OCI-LY1 (cell line): ENCODE measurements around the gene BAG3.

ENCODE experiments used
- H2AFZ ChIP-seq: fragments of 200-600 bp; sonication (generic), shearing (Covaris generic); 2 replicates; pipeline ENCODE4 v1.6.0; 2014; ENCODE audit warnings: antibody characterized with exemption, mild to moderate bottlenecking, low read length
- H3F3A ChIP-seq: fragments of 200-600 bp; sonication (generic), shearing (Covaris generic); 2 replicates; pipeline ENCODE4 v1.6.0; 2014; ENCODE audit warnings: mild to moderate bottlenecking, antibody characterized with exemption, low read length, moderate library complexity; ENCODE audit not compliant: insufficient read depth
- H3K27ac ChIP-seq: fragments of 200-600 bp; sonication (generic); 2 replicates; pipeline ENCODE4 v1.5.1; 2014; ENCODE audit warnings: low read length, mixed run types, mild to moderate bottlenecking, low read depth; ENCODE audit not compliant: poor library complexity, severe bottlenecking
- H3K27me3 ChIP-seq: fragments of 200-600 bp; sonication (generic); 2 replicates; pipeline ENCODE4 v1.6.0; 2014; ENCODE audit warnings: antibody characterized with exemption, mild to moderate bottlenecking, low read length, moderate library complexity; ENCODE audit not compliant: insufficient read depth
- H3K36me3 ChIP-seq: fragments of 200-600 bp; sonication (generic); 2 replicates; pipeline ENCODE4 v1.6.1; 2014; ENCODE audit warnings: mild to moderate bottlenecking, antibody characterized with exemption, low read length, moderate library complexity, mixed read lengths; ENCODE audit not compliant: insufficient read depth
- H3K4me1 ChIP-seq: fragments of 200-600 bp; sonication (generic); 2 replicates; pipeline ENCODE4 v1.5.1; 2014; ENCODE audit warnings: mild to moderate bottlenecking, low read length, moderate library complexity; ENCODE audit not compliant: insufficient read depth, severe bottlenecking
- H3K4me2 ChIP-seq: fragments of 200-600 bp; sonication (generic), shearing (Covaris generic); 2 replicates; pipeline ENCODE4 v1.6.1; 2014; ENCODE audit warnings: low read length
- H3K4me3 ChIP-seq: fragments of 200-600 bp; sonication (generic); 2 replicates; pipeline ENCODE4 v1.5.1; 2014; ENCODE audit warnings: low read length, low read depth, mild to moderate bottlenecking, mixed read lengths; ENCODE audit not compliant: poor library complexity, severe bottlenecking
- H3K79me2 ChIP-seq: fragments of 200-600 bp; shearing (Covaris generic); 2 replicates; pipeline ENCODE4 v1.6.1; 2016; ENCODE audit warnings: mixed run types, low read length, mixed read lengths; ENCODE audit not compliant: insufficient read depth
- H3K9ac ChIP-seq: fragments of 200-600 bp; sonication (generic), shearing (Covaris generic); 2 replicates; pipeline ENCODE4 v1.6.1; 2014; ENCODE audit warnings: mild to moderate bottlenecking, low read length, mixed read lengths
- H3K9me2 ChIP-seq: fragments of 200-600 bp; sonication (generic), shearing (Covaris generic); 2 replicates; pipeline ENCODE4 v1.6.1; 2014; ENCODE audit warnings: low read depth, mild to moderate bottlenecking, low read length, mixed read lengths
- H3K9me3 ChIP-seq: fragments of 200-600 bp; shearing (Covaris generic); 2 replicates; pipeline ENCODE4 v1.6.1; 2014; ENCODE audit warnings: low read length, mixed read lengths
- H4K20me1 ChIP-seq: fragments of 200-600 bp; sonication (generic), shearing (Covaris generic); 2 replicates; pipeline ENCODE4 v1.6.0; 2016; ENCODE audit warnings: mild to moderate bottlenecking, low read length; ENCODE audit not compliant: insufficient read depth
- CTCF ChIP-seq: fragments of 200-600 bp; sonication (generic), shearing (Covaris generic); IDR thresholded peaks from 2 replicates; pipeline ENCODE4 v1.5.1; 2017; ENCODE audit warnings: mild to moderate bottlenecking, antibody characterized with exemption, low read length, moderate library complexity, mixed read lengths
- EZH2 ChIP-seq: fragments of 200-600 bp; sonication (generic), shearing (Covaris generic); IDR thresholded peaks from 2 replicates; pipeline ENCODE4 v1.8.0; 2017; ENCODE audit warnings: borderline replicate concordance, mixed run types, mild to moderate bottlenecking, antibody characterized with exemption, low read length, moderate library complexity, mixed read lengths

BAG3 gene

GRCh38 chr10:119669975-119670640 is 18.9 kb downstream of the BAG3 start:
- Histone ChIP-seq H3K9me2 (no peaks in the 10 kb centered on the region), H3K27me3 (peaks cover 4% of the 10 kb centered on the region; the same call in 1 of the 2 replicates), H3K4me1 (no peaks in the 10 kb centered on the region), H4K20me1 (no peaks in the 10 kb centered on the region), H2AFZ (no peak overlapping the region), H3K79me2 (no peaks in the 10 kb centered on the region), H3K9ac (no peak overlapping the region), H3F3A (no peaks in the 10 kb centered on the region), H3K36me3 (no peaks in the 10 kb centered on the region), H3K4me2 (no peak overlapping the region), H3K4me3 (no peak overlapping the region), H3K9me3 (no peaks in the 10 kb centered on the region), H3K27ac (no peak overlapping the region)
- TF ChIP-seq CTCF (no peak), EZH2 (no peak)

GRCh38 chr10:119670717-119671116 is 19.5 kb downstream of the BAG3 start:
- Histone ChIP-seq H3K79me2 (no peaks in the 10 kb centered on the region), H3K9me3 (no peaks in the 10 kb centered on the region), H3K36me3 (no peaks in the 10 kb centered on the region), H3K9me2 (no peaks in the 10 kb centered on the region), H2AFZ (no peak overlapping the region), H3K4me3 (no peak overlapping the region), H3K27ac (no peak overlapping the region), H3K4me2 (no peak overlapping the region), H3K9ac (no peak overlapping the region), H3K4me1 (no peaks in the 10 kb centered on the region), H4K20me1 (no peaks in the 10 kb centered on the region), H3F3A (no peaks in the 10 kb centered on the region), H3K27me3 (peaks cover 4% of the 10 kb centered on the region; the same call in 1 of the 2 replicates)
- TF ChIP-seq EZH2, result no peak
- no peak for TF ChIP-seq CTCF

GRCh38 chr10:119671381-119671780 is 20.2 kb downstream of the BAG3 start:
- Histone ChIP-seq H3K4me1 (no peaks in the 10 kb centered on the region), H3K4me2 (no peak overlapping the region)
- no peak for TF ChIP-seq CTCF
- no peak for TF ChIP-seq EZH2

More at GRCh38 chr10:119671381-119671780, 20.2 kb downstream of the BAG3 start:
- Histone ChIP-seq H3K9me2 (no peaks in the 10 kb centered on the region), H3K36me3 (no peaks in the 10 kb centered on the region), H3K79me2 (no peaks in the 10 kb centered on the region), H3F3A (no peaks in the 10 kb centered on the region), H3K27me3 (peaks cover 4% of the 10 kb centered on the region; the same call in 1 of the 2 replicates), H3K9me3 (no peaks in the 10 kb centered on the region), H3K9ac (no peak overlapping the region), H4K20me1 (no peaks in the 10 kb centered on the region), H3K4me3 (no peak overlapping the region), H2AFZ (no peak overlapping the region), H3K27ac (no peak overlapping the region)
